Neural cell (in vitro differentiated cells): ENCODE measurements around the gene IPPK. TPM values are rescaled to one million over a fixed set of nuclear protein-coding genes. Genes with fewer than 3 reads are reported as not detected.

Source experiments
- H2AFZ ChIP-seq: fragments of 200-600, 300-800 bp; sonication (generic), shearing (Covaris generic); 2 replicates; pipeline ENCODE4 v1.6.0; 2014; ENCODE audit warnings: low read depth, mild to moderate bottlenecking, antibody characterized with exemption, low read length, moderate library complexity
- H3F3A ChIP-seq: fragments of 200-600 bp; shearing (Covaris generic); 2 replicates; pipeline ENCODE4 v1.6.1; 2016; ENCODE audit warnings: mild to moderate bottlenecking, moderate library complexity, mixed read lengths, antibody characterized with exemption, low read length; ENCODE audit not compliant: insufficient read depth, poor library complexity, severe bottlenecking
- H3K27ac ChIP-seq: fragments of 200-600, 300-800 bp; sonication (generic), shearing (Covaris generic); 2 replicates; pipeline ENCODE4 v1.5.1; 2014; ENCODE audit warnings: mild to moderate bottlenecking, low read length, moderate library complexity
- H3K27me3 ChIP-seq: fragments of 300-800, 200-600 bp; sonication (generic), shearing (Covaris generic); 2 replicates; pipeline ENCODE4 v1.6.0; 2014; ENCODE audit warnings: mild to moderate bottlenecking, low read depth, low read length, moderate library complexity; ENCODE audit not compliant: insufficient read depth
- H3K36me3 ChIP-seq: fragments of 300-800, 200-600 bp; sonication (generic), shearing (Covaris generic); 2 replicates; pipeline ENCODE4 v1.5.1; 2014; ENCODE audit warnings: mild to moderate bottlenecking, antibody characterized with exemption, low read length, moderate library complexity; ENCODE audit not compliant: insufficient read depth
- H3K4me2 ChIP-seq: fragments of 300-800, 200-600 bp; sonication (generic), shearing (Covaris generic); 2 replicates; pipeline ENCODE4 v1.6.0; 2014; ENCODE audit warnings: mild to moderate bottlenecking, low read length
- H3K4me3 ChIP-seq: fragments of 300-800, 200-600 bp; sonication (generic), shearing (Covaris generic); 2 replicates; pipeline ENCODE4 v1.5.1; 2014; ENCODE audit warnings: mild to moderate bottlenecking, low read length, moderate library complexity
- H3K79me2 ChIP-seq: fragments of 200-600 bp; shearing (Covaris generic); replicated peaks from 2 replicates; pipeline ENCODE4 v1.6.0; 2014; ENCODE audit warnings: mild to moderate bottlenecking, low read length, moderate library complexity; ENCODE audit not compliant: insufficient read depth
- H3K9ac ChIP-seq: fragments of 300-800, 200-600 bp; sonication (generic), shearing (Covaris generic); 2 replicates; pipeline ENCODE4 v1.6.1; 2016; ENCODE audit warnings: mild to moderate bottlenecking, low read length, mixed read lengths
- H3K9me2 ChIP-seq: fragments of 200-600 bp; shearing (Covaris generic); 2 replicates; pipeline ENCODE4 v1.6.1; 2016; ENCODE audit warnings: mild to moderate bottlenecking, low read length, mixed read lengths; ENCODE audit not compliant: insufficient read depth
- H3K9me3 ChIP-seq: fragments of 200-600, 300-800 bp; sonication (generic), shearing (Covaris generic); 2 replicates; pipeline ENCODE4 v1.6.1; 2016; ENCODE audit warnings: mild to moderate bottlenecking, mixed run types, low read length, moderate library complexity, mixed read lengths
- H4K20me1 ChIP-seq: fragments of 200-600 bp; shearing (Covaris generic); 2 replicates; pipeline ENCODE4 v1.6.1; 2016; ENCODE audit warnings: mild to moderate bottlenecking, mixed run types; ENCODE audit not compliant: insufficient read depth
- CTCF ChIP-seq: fragments of 450-650 bp; IDR thresholded peaks from 2 replicates; pipeline ENCODE4 v1.5.1; 2014; ENCODE audit warnings: antibody characterized with exemption, mild to moderate bottlenecking, moderate library complexity; ENCODE audit not compliant: poor library complexity, severe bottlenecking
- EP300 ChIP-seq: fragments of 450-650 bp; conservative IDR thresholded peaks from 2 replicates; pipeline ENCODE4 v1.6.1; 2014; ENCODE audit warnings: antibody characterized with exemption, mild to moderate bottlenecking, moderate library complexity; ENCODE audit not compliant: poor library complexity, severe bottlenecking
- EZH2 ChIP-seq: fragments of 200-600, 300-800 bp; shearing (Covaris generic), sonication (generic); IDR thresholded peaks from 2 replicates; pipeline ENCODE4 v1.6.1; 2014; ENCODE audit warnings: antibody characterized with exemption, low read length, borderline replicate concordance, mild to moderate bottlenecking; ENCODE audit not compliant: insufficient read depth, poor library complexity, severe bottlenecking
- MXI1 ChIP-seq: fragments of 450-650 bp; conservative IDR thresholded peaks from 2 replicates; pipeline ENCODE4 v1.6.1; 2014; ENCODE audit warnings: antibody characterized with exemption, mild to moderate bottlenecking; ENCODE audit not compliant: poor library complexity, severe bottlenecking
- POLR2AphosphoS5 ChIP-seq: IDR thresholded peaks from 2 replicates; pipeline ENCODE4 v1.6.1; 2012
- RAD21 ChIP-seq: fragments of 450-650 bp; conservative IDR thresholded peaks from 2 replicates; pipeline ENCODE4 v1.6.1; 2014; ENCODE audit warnings: antibody characterized with exemption, mild to moderate bottlenecking, moderate library complexity
- REST ChIP-seq: IDR thresholded peaks from 2 replicates; pipeline ENCODE4 v1.6.1; 2012; ENCODE audit warnings: borderline replicate concordance
- SMC3 ChIP-seq: fragments of 450-650 bp; conservative IDR thresholded peaks from 2 replicates; pipeline ENCODE4 v1.6.1; 2014; ENCODE audit warnings: antibody characterized with exemption, mild to moderate bottlenecking, moderate library complexity; ENCODE audit not compliant: poor library complexity
- TAF1 ChIP-seq: IDR thresholded peaks from 2 replicates; pipeline ENCODE4 v1.6.1; 2012; ENCODE audit warnings: low read depth
- polyA plus RNA-seq: library from polyadenylated mRNA; depleted of rRNA; stranded (reverse); fragments of >200 nt; gene quantifications from 2 replicates; pipeline ENCODE4 v1.2.3, GENCODE V29; 2014

IPPK gene
- polyA plus RNA-seq, 1 donor from 2014 or later, result 34.3 TPM

- Histone ChIP-seq H3K4me2 (no peak overlapping the region), H3K79me2 (no peaks in the 10 kb centered on the region), H4K20me1 (no peaks in the 10 kb centered on the region), H3K27me3 (no peaks in the 10 kb centered on the region), H3K9me3 (no peaks in the 10 kb centered on the region), H2AFZ (no peak overlapping the region), H3K9me2 (no peaks in the 10 kb centered on the region), H3K4me3 (no peak overlapping the region), H3F3A (no peaks in the 10 kb centered on the region), H3K36me3 (peaks cover 5% of the 10 kb centered on the region), H3K9ac (no peak overlapping the region), H3K27ac (no peak overlapping the region)
- no peak for TF ChIP-seq RAD21
- TF ChIP-seq REST, result no peak
- TF ChIP-seq EP300, result no peak
- no peak for TF ChIP-seq POLR2AphosphoS5
- TF ChIP-seq TAF1, result no peak
- TF ChIP-seq EZH2, result no peak
- TF ChIP-seq CTCF, result no peak
- TF ChIP-seq SMC3, result no peak
- TF ChIP-seq MXI1, result no peak
These were observed 45.0 kb upstream of the IPPK start for GRCh38 chr9:92714787-92715487.

GRCh38 chr9:92714016-92714415, 44.1 kb upstream of the IPPK start:
- no peak overlapping the region for H3K27ac ChIP-seq
- no peak overlapping the region for H3K4me2 ChIP-seq
- no peaks in the 10 kb centered on the region for H3K79me2 ChIP-seq
- peaks cover 5% of the 10 kb centered on the region for H3K36me3 ChIP-seq
- H4K20me1 ChIP-seq, result no peaks in the 10 kb centered on the region
- no peak overlapping the region for H2AFZ ChIP-seq
- H3K9ac ChIP-seq, result no peak overlapping the region
- no peaks in the 10 kb centered on the region for H3K9me2 ChIP-seq
- no peaks in the 10 kb centered on the region for H3K27me3 ChIP-seq
- no peaks in the 10 kb centered on the region for H3F3A ChIP-seq
- no peak for TF ChIP-seq EP300
- no peak for TF ChIP-seq POLR2AphosphoS5
- TF ChIP-seq RAD21, result no peak
- TF ChIP-seq CTCF, result no peak
- no peak for TF ChIP-seq MXI1
- TF ChIP-seq REST, result no peak
- no peak for TF ChIP-seq TAF1
- no peak for TF ChIP-seq EZH2
- H3K4me3 ChIP-seq, result no peak overlapping the region
- no peaks in the 10 kb centered on the region for H3K9me3 ChIP-seq
